ENCODE results near the gene SLC22A7.

The SLC22A7 gene

DNA sequence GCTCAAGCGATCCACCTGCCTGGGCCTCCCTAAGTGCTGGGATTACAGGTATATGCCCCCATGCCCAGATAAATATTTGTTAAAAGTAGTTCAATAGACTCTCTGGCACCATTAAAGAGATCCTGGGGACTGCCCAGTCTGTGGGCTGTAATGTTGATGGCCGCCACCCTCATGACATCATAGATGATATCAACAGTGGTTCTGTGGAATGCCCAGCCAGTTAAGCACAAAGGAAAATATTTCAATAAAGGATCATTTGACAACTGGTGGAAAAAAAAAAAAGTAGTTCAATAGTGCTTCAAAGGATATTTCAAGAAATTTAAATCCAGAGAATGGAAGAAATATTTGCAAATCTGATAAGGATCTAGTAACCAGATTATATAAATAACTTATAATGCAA lies 12.1 kb downstream of the SLC22A7 start:
- H3K36me3 ChIP-seq (ENCODE audit: insufficient read depth, insufficient read length, low read length), result no peaks in the 10 kb centered on the region
- H3K4me1 ChIP-seq (ENCODE audit: insufficient read depth, insufficient read length), result peaks cover 5% of the 10 kb centered on the region
- H3K9me3 ChIP-seq (ENCODE audit: insufficient read depth, low read length), result no peaks in the 10 kb centered on the region
- TF ChIP-seq ZNF274 (IDR thresholded peaks at IDR 0.05; ENCODE audit: low read depth, low read length) (no peak), YY1 (IDR thresholded peaks at IDR 0.05; ENCODE audit: insufficient read depth, insufficient read length) (no peak), SUZ12 (IDR thresholded peaks at IDR 0.05; ENCODE audit: extremely low read depth, insufficient read depth, insufficient read length) (no peak)
- no peak overlapping the region for H3K4me3 ChIP-seq (ENCODE audit: insufficient read length, low read depth)
- H3K9ac ChIP-seq (ENCODE audit: insufficient read length, low read depth), result no peak overlapping the region
- H3K27me3 ChIP-seq (ENCODE audit: insufficient read depth, insufficient read length), result no peaks in the 10 kb centered on the region
- DNase-seq (ENCODE audit: low read depth, low spot score), result no peak

DNA sequence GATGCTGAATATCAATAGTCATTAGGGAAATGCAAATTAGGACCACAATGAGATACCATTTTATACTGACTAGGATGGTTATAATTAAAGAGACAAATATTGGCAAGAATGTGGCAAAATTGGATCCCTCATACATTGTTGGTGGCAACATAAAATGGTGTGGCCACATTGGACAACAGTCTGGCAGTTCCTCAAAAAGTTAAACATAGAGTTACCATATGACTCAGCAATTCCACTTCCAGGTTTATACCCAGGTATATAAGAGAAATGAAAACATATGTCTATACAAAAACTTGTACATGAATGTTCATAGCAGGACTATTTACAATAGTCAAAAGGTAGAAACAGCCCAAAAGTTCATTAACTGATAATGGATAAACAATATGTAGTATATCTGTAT lies 12.6 kb downstream of the SLC22A7 start:
- TF ChIP-seq YY1 (IDR thresholded peaks at IDR 0.05; ENCODE audit: insufficient read depth, insufficient read length) (no peak), ZNF274 (IDR thresholded peaks at IDR 0.05; ENCODE audit: low read depth, low read length) (no peak), SUZ12 (IDR thresholded peaks at IDR 0.05; ENCODE audit: extremely low read depth, insufficient read depth, insufficient read length) (no peak)
- H3K9ac ChIP-seq (ENCODE audit: insufficient read length, low read depth), result no peak overlapping the region
- no peaks in the 10 kb centered on the region for H3K9me3 ChIP-seq (ENCODE audit: insufficient read depth, low read length)
- DNase-seq (ENCODE audit: low read depth, low spot score), result no peak
- H3K4me1 ChIP-seq (ENCODE audit: insufficient read depth, insufficient read length), result peaks cover 5% of the 10 kb centered on the region
- no peaks in the 10 kb centered on the region for H3K27me3 ChIP-seq (ENCODE audit: insufficient read depth, insufficient read length)
- H3K4me3 ChIP-seq (ENCODE audit: insufficient read length, low read depth), result no peak overlapping the region
- H3K36me3 ChIP-seq (ENCODE audit: insufficient read depth, insufficient read length, low read length), result no peaks in the 10 kb centered on the region

DNA sequence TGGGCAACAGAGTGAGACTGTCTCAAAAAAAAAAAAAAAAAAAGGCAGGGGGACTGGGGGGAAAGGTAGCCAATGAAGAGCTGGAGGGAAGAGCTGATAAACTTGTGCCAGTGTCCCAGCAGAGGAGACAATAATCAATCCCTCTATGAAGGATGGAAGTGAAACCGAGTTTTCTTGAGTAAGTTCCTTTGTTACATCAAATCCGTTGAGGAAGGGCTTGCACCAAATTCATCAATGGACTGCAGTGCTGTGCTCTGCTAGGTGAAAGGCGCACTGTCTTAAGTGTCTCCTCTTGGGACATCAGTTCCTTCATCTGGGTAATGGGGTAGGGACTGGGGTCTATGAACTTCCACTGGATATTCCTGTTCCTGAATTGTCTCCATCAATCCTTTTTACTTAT lies 13.6 kb downstream of the SLC22A7 start:
- Histone ChIP-seq H3K4me1 (ENCODE audit: insufficient read depth, insufficient read length) (peaks cover 5% of the 10 kb centered on the region), H3K27me3 (ENCODE audit: insufficient read depth, insufficient read length) (no peaks in the 10 kb centered on the region), H3K9ac (ENCODE audit: insufficient read length, low read depth) (no peak overlapping the region), H3K4me3 (ENCODE audit: insufficient read length, low read depth) (no peak overlapping the region), H3K9me3 (ENCODE audit: insufficient read depth, low read length) (no peaks in the 10 kb centered on the region), H3K36me3 (ENCODE audit: insufficient read depth, insufficient read length, low read length) (no peaks in the 10 kb centered on the region)
- TF ChIP-seq SUZ12 (IDR thresholded peaks at IDR 0.05; ENCODE audit: extremely low read depth, insufficient read depth, insufficient read length) (no peak), ZNF274 (IDR thresholded peaks at IDR 0.05; ENCODE audit: low read depth, low read length) (no peak), YY1 (IDR thresholded peaks at IDR 0.05; ENCODE audit: insufficient read depth, insufficient read length) (no peak)
- no peak for DNase-seq (ENCODE audit: low read depth, low spot score)

DNA sequence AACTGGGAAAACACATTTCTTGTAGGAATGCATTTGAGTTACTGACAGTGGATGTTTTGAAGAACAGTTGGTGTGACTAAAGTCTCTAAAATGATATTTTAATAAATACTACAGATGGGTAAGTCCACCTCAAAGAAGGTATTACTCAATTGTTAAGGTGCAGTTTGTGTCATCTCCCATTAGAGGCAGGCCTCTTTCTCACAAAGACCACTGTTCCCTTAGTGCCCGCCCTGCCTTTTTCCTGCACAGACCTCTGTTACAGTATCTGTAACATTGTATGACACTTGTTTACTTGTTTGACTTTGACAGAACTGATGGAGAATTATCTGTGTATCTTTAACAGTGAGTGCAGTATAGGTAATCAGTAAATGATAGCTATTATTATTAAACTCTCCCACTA lies 15.8 kb downstream of the SLC22A7 start:
- Histone ChIP-seq H3K27me3 (ENCODE audit: insufficient read depth, insufficient read length) (no peaks in the 10 kb centered on the region), H3K4me3 (ENCODE audit: insufficient read length, low read depth) (no peak overlapping the region), H3K4me1 (ENCODE audit: insufficient read depth, insufficient read length) (no peaks in the 10 kb centered on the region), H3K9ac (ENCODE audit: insufficient read length, low read depth) (no peak overlapping the region), H3K9me3 (ENCODE audit: insufficient read depth, low read length) (no peaks in the 10 kb centered on the region), H3K36me3 (ENCODE audit: insufficient read depth, insufficient read length, low read length) (no peaks in the 10 kb centered on the region)
- no peak for DNase-seq (ENCODE audit: low read depth, low spot score)
- TF ChIP-seq YY1 (IDR thresholded peaks at IDR 0.05; ENCODE audit: insufficient read depth, insufficient read length), result no peak
- TF ChIP-seq ZNF274 (IDR thresholded peaks at IDR 0.05; ENCODE audit: low read depth, low read length), result no peak
- no peak for TF ChIP-seq SUZ12 (IDR thresholded peaks at IDR 0.05; ENCODE audit: extremely low read depth, insufficient read depth, insufficient read length)

DNA sequence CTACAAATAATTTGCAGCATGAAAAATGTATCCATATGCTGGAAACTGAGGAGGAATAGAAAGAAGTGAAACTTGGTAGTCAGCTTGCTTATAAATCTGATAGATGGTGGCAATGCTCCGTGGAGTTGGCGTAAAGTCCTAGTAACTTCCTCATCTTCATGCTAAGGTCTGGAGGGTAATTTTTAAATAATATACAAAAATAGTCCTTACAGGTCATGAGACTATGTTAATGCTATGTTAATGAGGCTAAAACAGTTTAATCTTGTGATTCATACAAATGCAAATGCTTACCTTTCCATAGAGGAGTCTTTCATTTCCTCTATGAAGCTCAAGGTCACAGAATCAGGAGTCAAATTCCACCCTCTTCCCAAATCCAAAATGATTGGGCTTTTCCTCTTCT lies 20.0 kb downstream of the SLC22A7 start:
- Histone ChIP-seq H3K36me3 (ENCODE audit: insufficient read depth, insufficient read length, low read length) (no peaks in the 10 kb centered on the region), H3K9ac (ENCODE audit: insufficient read length, low read depth) (no peak overlapping the region), H3K4me3 (ENCODE audit: insufficient read length, low read depth) (no peak overlapping the region), H3K27me3 (ENCODE audit: insufficient read depth, insufficient read length) (no peaks in the 10 kb centered on the region), H3K4me1 (ENCODE audit: insufficient read depth, insufficient read length) (no peaks in the 10 kb centered on the region), H3K9me3 (ENCODE audit: insufficient read depth, low read length) (no peaks in the 10 kb centered on the region)
- DNase-seq (ENCODE audit: low read depth, low spot score), result no peak
- TF ChIP-seq SUZ12 (IDR thresholded peaks at IDR 0.05; ENCODE audit: extremely low read depth, insufficient read depth, insufficient read length), result no peak
- no peak for TF ChIP-seq ZNF274 (IDR thresholded peaks at IDR 0.05; ENCODE audit: low read depth, low read length)
- TF ChIP-seq YY1 (IDR thresholded peaks at IDR 0.05; ENCODE audit: insufficient read depth, insufficient read length), result no peak

DNA sequence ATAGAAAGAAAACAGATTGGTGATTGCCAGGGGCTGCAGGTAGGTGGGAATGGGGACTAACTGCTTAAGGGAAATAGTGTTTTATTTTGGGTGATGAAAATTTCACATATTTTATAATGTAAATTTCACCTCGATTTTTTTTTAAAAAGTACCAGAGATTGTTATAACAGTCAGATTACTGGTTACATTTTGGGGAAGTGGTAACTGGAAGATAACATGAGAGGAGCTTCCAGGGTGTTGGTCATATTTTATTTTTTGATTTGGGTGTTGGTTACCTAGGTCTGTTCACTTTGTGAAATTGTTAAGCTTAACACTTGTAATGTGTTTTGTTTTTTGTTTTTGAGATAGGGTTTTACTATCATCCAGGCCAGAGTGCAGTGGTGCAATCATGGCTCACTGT lies 27.8 kb downstream of the SLC22A7 start:
- H3K9me3 ChIP-seq (ENCODE audit: insufficient read depth, low read length), result no peaks in the 10 kb centered on the region
- H3K9ac ChIP-seq (ENCODE audit: insufficient read length, low read depth), result no peak overlapping the region
- no peaks in the 10 kb centered on the region for H3K36me3 ChIP-seq (ENCODE audit: insufficient read depth, insufficient read length, low read length)
- H3K4me3 ChIP-seq (ENCODE audit: insufficient read length, low read depth), result no peak overlapping the region
- TF ChIP-seq YY1 (IDR thresholded peaks at IDR 0.05; ENCODE audit: insufficient read depth, insufficient read length) (no peak), SUZ12 (IDR thresholded peaks at IDR 0.05; ENCODE audit: extremely low read depth, insufficient read depth, insufficient read length) (no peak), ZNF274 (IDR thresholded peaks at IDR 0.05; ENCODE audit: low read depth, low read length) (no peak)
- no peaks in the 10 kb centered on the region for H3K4me1 ChIP-seq (ENCODE audit: insufficient read depth, insufficient read length)
- no peaks in the 10 kb centered on the region for H3K27me3 ChIP-seq (ENCODE audit: insufficient read depth, insufficient read length)
- no peak for DNase-seq (ENCODE audit: low read depth, low spot score)

DNA sequence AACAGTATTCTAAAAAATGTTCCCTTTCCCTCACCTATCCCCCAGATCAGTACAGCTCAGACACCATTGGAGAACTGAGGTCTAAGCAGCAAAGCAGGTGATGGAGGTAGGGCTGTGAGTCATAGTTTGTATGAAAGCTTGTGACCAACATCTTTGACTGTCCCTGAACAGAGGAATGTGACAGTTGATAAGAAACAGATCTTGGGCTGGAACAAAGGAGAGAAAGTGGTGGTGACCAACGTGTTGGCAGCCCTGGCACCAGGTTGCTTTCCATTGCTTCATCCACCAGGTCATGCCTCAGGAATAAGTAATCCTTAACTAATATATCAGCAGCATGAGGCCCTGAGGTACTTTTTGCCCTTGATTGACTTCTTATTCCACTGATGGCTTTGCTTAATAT lies 30.5 kb downstream of the SLC22A7 start:
- DNase-seq (ENCODE audit: low read depth, low spot score), result no peak
- no peak overlapping the region for H3K9ac ChIP-seq (ENCODE audit: insufficient read length, low read depth)
- no peaks in the 10 kb centered on the region for H3K27me3 ChIP-seq (ENCODE audit: insufficient read depth, insufficient read length)
- no peak for TF ChIP-seq YY1 (IDR thresholded peaks at IDR 0.05; ENCODE audit: insufficient read depth, insufficient read length)
- TF ChIP-seq ZNF274 (IDR thresholded peaks at IDR 0.05; ENCODE audit: low read depth, low read length), result no peak
- no peak for TF ChIP-seq SUZ12 (IDR thresholded peaks at IDR 0.05; ENCODE audit: extremely low read depth, insufficient read depth, insufficient read length)
- no peaks in the 10 kb centered on the region for H3K36me3 ChIP-seq (ENCODE audit: insufficient read depth, insufficient read length, low read length)
- H3K4me1 ChIP-seq (ENCODE audit: insufficient read depth, insufficient read length), result no peaks in the 10 kb centered on the region
- H3K4me3 ChIP-seq (ENCODE audit: insufficient read length, low read depth), result no peak overlapping the region
- H3K9me3 ChIP-seq (ENCODE audit: insufficient read depth, low read length), result no peaks in the 10 kb centered on the region

DNA sequence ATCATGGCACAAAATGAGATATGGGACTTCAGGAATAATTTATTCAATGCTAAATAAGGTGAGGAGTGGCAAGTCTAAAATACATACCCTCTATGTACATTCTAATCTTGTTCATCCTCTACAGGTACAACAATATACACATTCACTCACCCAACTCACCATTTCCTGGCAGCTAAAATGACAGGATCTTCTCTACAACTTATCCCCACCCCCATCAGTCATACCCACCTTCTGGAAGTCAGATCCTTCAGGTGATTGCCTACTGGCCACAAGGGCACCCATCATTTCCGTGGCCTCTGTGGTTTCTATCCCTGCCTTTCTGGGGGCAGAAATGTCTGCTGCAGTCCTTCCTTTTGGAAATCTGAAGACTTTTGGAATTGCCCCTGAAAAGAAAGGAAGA lies 33.4 kb downstream of the SLC22A7 start:
- DNase-seq (ENCODE audit: low read depth, low spot score), result no peak
- Histone ChIP-seq H3K9ac (ENCODE audit: insufficient read length, low read depth) (no peak overlapping the region), H3K4me3 (ENCODE audit: insufficient read length, low read depth) (no peak overlapping the region), H3K36me3 (ENCODE audit: insufficient read depth, insufficient read length, low read length) (peaks cover 4% of the 10 kb centered on the region), H3K27me3 (ENCODE audit: insufficient read depth, insufficient read length) (no peaks in the 10 kb centered on the region), H3K4me1 (ENCODE audit: insufficient read depth, insufficient read length) (no peaks in the 10 kb centered on the region), H3K9me3 (ENCODE audit: insufficient read depth, low read length) (no peaks in the 10 kb centered on the region)
- no peak for TF ChIP-seq ZNF274 (IDR thresholded peaks at IDR 0.05; ENCODE audit: low read depth, low read length)
- no peak for TF ChIP-seq YY1 (IDR thresholded peaks at IDR 0.05; ENCODE audit: insufficient read depth, insufficient read length)
- TF ChIP-seq SUZ12 (IDR thresholded peaks at IDR 0.05; ENCODE audit: extremely low read depth, insufficient read depth, insufficient read length), result no peak
